Smooth muscle cell (in vitro differentiated cells): ENCODE data around the gene GDPD4. TPM values are rescaled to one million over a fixed set of nuclear protein-coding genes. Genes with fewer than 3 reads are reported as not detected.

Experiments used
- DNase-seq: peaks from one replicate; lab custom pipeline; 2025; ENCODE audit not compliant: unreplicated experiment; lab: John Stamatoyannopoulos, UW
- H2AFZ ChIP-seq: fragments of 200-600 bp; sonication (generic); 2 replicates; pipeline ENCODE4 v1.6.0; 2016; ENCODE audit warnings: antibody characterized with exemption, low read depth, mild to moderate bottlenecking
- H3F3A ChIP-seq: fragments of 200-600 bp; sonication (generic); 2 replicates; pipeline ENCODE4 v1.6.0; 2017; ENCODE audit warnings: antibody characterized with exemption, low read depth
- H3K27ac ChIP-seq: fragments of 200-600 bp; sonication (generic); 2 replicates; pipeline ENCODE4 v1.5.1; 2016; ENCODE audit warnings: low read depth, mild to moderate bottlenecking
- H3K27me3 ChIP-seq: fragments of 200-600 bp; sonication (generic); 2 replicates; pipeline ENCODE4 v1.6.1; 2016; ENCODE audit warnings: low read depth, mild to moderate bottlenecking
- H3K36me3 ChIP-seq: fragments of 200-600 bp; sonication (generic); 2 replicates; pipeline ENCODE4 v1.5.1; 2016; ENCODE audit warnings: low read depth
- H3K4me1 ChIP-seq: fragments of 200-600 bp; sonication (generic); 2 replicates; pipeline ENCODE4 v1.5.1; 2016; ENCODE audit warnings: low read depth
- H3K4me2 ChIP-seq: fragments of 200-600 bp; sonication (generic); 2 replicates; pipeline ENCODE4 v1.6.0; 2016; ENCODE audit warnings: mild to moderate bottlenecking
- H3K4me3 ChIP-seq: fragments of 200-600 bp; sonication (generic); 2 replicates; pipeline ENCODE4 v1.5.1; 2016; ENCODE audit warnings: mild to moderate bottlenecking
- H3K79me2 ChIP-seq: fragments of 200-600 bp; sonication (generic); 2 replicates; pipeline ENCODE4 v1.6.0; 2016; ENCODE audit warnings: low read depth, mild to moderate bottlenecking
- H3K9ac ChIP-seq: fragments of 200-600 bp; sonication (generic); 2 replicates; pipeline ENCODE4 v1.6.0; 2016; ENCODE audit warnings: low read depth
- H3K9me3 ChIP-seq: fragments of 200-600 bp; sonication (generic); replicated peaks from 2 replicates; pipeline ENCODE4 v1.5.1; 2016; ENCODE audit warnings: low read depth
- H4K20me1 ChIP-seq: fragments of 200-600 bp; sonication (generic); 2 replicates; pipeline ENCODE4 v1.6.0; 2016; ENCODE audit warnings: low read depth
- WGBS: methylation state at CpG from one replicate; pipeline ENCODE4 v1.1.7; 2016; ENCODE audit warnings: low lambda C conversion rate; 5-methylcytosine and 5-hydroxymethylcytosine counted together
- polyA plus RNA-seq: library from polyadenylated mRNA; unstranded; fragments of >200 nt; fragmentation: Nextera tagmentation; extraction: Ambion mirVana; gene quantifications from 2 replicates; pipeline ENCODE4 v1.2.1, GENCODE V29; 2016
- total RNA-seq: library from RNA; depleted of rRNA; stranded (reverse); fragments of >200 nt; gene quantifications from 2 replicates; pipeline ENCODE4 v1.2.3, GENCODE V29; 2014
- TF ChIP-seq, protein P1 (sequence below): fragments of 200-600 bp; sonication (generic); IDR thresholded peaks from 2 replicates; pipeline ENCODE4 v1.5.1; 2017; ENCODE audit warnings: borderline replicate concordance, mild to moderate bottlenecking, antibody characterized with exemption; ENCODE audit not compliant: insufficient read depth, poor library complexity, severe bottlenecking

The GDPD4 gene
- total and polyA plus RNA-seq, 2 experiments from 2014 or later: not detected

DNA sequence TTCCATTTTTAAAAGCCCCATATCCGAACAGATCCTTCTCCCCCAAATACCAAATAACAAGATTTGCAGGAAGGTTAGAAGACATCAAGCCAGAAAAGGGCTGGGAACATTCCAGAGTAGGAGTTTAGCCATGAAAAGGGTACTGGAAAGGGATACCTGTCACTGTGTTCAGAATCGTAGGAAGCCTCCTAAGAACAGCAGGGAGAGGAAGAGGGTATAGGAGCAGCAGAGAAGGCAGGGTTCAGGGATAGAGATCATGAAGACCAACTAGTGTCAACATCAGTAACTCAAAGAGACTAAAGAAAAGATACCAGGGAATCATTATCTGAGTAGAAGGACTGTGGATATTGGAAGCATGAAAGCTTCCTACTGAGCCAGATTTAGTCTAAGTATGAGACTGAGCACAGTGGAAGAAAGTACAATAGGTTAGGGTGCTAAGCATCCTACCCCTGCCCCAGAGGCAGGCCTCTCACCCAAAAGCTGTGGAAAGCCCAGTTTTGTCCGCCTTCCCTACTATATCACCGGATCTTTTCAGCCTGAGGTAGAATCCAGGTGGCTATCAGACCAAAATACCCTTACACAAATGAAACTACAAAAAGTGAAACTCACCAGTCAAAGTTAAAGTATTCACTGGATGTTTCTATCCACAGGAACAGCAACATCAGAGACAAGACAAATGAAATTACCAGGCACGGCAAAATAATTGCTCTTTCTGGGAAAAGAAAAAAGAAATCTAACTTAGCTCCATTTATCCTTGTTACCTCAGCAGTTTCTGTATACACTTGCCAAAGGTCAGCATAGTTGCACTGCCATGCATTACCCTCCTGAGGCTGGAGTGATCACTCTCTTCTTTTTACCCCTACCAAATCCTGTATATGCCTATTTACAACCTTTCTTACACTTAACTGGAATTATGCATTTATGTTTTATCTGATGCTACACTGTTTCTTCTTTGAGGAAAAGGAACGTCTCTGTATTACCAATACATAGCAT lies 16.7 kb downstream of the GDPD4 start:
- H3K36me3 ChIP-seq: no peaks in the 10 kb centered on the region
- no peak overlapping the region for H3K9ac ChIP-seq
- H3K79me2 ChIP-seq: no peaks in the 10 kb centered on the region
- no peak overlapping the region for H2AFZ ChIP-seq
- H3K27ac ChIP-seq: no peak overlapping the region
- H3K4me2 ChIP-seq: no peak overlapping the region
- no peaks in the 10 kb centered on the region for H3K27me3 ChIP-seq
- no peak overlapping the region for H3K4me3 ChIP-seq
- H3K9me3 ChIP-seq: no peaks in the 10 kb centered on the region
- no peak for DNase-seq
- WGBS: 91% methylated on average over 6 of the region's 6 CpGs
- H3K4me1 ChIP-seq: no peaks in the 10 kb centered on the region
- TF ChIP-seq, protein P1, sequence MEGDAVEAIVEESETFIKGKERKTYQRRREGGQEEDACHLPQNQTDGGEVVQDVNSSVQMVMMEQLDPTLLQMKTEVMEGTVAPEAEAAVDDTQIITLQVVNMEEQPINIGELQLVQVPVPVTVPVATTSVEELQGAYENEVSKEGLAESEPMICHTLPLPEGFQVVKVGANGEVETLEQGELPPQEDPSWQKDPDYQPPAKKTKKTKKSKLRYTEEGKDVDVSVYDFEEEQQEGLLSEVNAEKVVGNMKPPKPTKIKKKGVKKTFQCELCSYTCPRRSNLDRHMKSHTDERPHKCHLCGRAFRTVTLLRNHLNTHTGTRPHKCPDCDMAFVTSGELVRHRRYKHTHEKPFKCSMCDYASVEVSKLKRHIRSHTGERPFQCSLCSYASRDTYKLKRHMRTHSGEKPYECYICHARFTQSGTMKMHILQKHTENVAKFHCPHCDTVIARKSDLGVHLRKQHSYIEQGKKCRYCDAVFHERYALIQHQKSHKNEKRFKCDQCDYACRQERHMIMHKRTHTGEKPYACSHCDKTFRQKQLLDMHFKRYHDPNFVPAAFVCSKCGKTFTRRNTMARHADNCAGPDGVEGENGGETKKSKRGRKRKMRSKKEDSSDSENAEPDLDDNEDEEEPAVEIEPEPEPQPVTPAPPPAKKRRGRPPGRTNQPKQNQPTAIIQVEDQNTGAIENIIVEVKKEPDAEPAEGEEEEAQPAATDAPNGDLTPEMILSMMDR: no peak
- no peaks in the 10 kb centered on the region for H4K20me1 ChIP-seq
- H3F3A ChIP-seq: no peaks in the 10 kb centered on the region

DNA sequence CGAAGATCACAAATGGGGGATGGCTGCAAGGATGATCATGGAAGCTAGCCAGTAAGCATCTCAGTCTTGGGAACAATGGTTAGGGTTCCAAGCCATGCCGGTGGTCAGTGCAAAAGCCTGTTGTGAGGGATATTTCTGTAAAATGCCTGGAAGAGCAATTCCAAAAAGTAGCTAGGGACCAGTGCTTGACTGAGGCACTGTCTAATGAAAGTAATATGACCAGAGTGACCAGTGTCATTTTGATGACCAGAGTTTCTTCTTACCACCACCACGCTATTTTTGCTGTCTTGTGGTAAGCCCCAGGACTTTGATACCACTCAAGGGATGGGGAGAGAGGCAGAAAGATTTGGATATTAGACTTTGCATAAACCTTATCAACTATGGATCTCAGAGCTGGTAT lies 18.4 kb downstream of the GDPD4 start:
- Histone ChIP-seq H3K4me1 (no peaks in the 10 kb centered on the region), H3K79me2 (no peaks in the 10 kb centered on the region), H3K36me3 (no peaks in the 10 kb centered on the region), H3K9ac (no peak overlapping the region), H2AFZ (no peak overlapping the region), H3K27me3 (no peaks in the 10 kb centered on the region), H3K4me3 (no peak overlapping the region), H3F3A (no peaks in the 10 kb centered on the region), H3K27ac (no peak overlapping the region), H3K4me2 (no peak overlapping the region), H4K20me1 (no peaks in the 10 kb centered on the region), H3K9me3 (no peaks in the 10 kb centered on the region)
- TF ChIP-seq, protein P1: no peak
- no peak for DNase-seq
- 88% methylated on average over 3 of the region's 3 CpGs for WGBS

DNA sequence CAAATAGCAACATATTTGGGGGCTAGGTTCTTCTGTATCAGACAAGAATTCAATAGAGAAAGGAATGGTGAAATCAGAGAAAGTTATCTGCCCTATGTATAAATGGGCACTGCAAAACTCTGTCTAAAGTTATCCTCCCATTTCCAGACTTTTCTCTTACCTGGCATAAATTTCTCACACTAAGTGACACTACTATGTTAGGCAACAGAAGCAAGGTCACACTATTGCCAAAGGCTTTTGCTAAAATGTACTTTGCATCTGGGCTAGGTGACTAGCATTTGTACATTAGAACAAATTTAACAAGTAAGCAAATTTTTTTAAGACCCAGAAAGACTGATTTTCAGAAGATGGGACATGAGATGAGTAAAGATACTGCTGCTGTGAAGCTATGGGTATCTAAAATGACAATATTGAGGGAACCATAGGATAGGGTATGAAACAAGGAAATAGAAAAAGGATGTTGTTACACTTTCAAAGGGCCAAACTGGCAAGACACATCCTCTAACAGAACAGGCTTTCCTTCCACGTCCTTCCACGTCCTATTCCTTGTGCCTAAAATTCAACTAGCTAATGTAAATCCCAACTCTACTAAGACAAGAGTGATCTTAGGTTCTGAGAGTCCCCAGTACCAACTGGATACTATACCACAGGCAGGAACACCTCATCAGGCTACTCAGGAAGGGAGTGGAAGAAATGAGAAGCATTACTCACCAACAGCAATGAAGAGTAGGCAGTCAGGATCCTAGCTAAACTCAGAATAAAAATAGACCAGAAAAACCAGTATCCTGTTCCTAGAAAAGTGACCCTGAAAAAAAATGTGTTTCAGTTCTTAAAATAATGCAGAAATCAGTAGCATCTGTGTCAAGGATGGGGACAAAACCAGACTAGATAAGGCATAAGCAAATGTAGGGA lies 22.6 kb downstream of the GDPD4 start:
- no peak for DNase-seq
- Histone ChIP-seq H3K9me3 (no peaks in the 10 kb centered on the region), H3F3A (no peaks in the 10 kb centered on the region), H3K9ac (no peak overlapping the region), H3K27me3 (no peaks in the 10 kb centered on the region), H3K36me3 (no peaks in the 10 kb centered on the region), H3K79me2 (no peaks in the 10 kb centered on the region), H2AFZ (no peak overlapping the region), H3K4me1 (no peaks in the 10 kb centered on the region), H4K20me1 (no peaks in the 10 kb centered on the region), H3K4me2 (no peak overlapping the region), H3K4me3 (no peak overlapping the region), H3K27ac (no peak overlapping the region)
- WGBS: 89% methylated on average over 2 of the region's 2 CpGs
- TF ChIP-seq, protein P1: no peak
